WTC11 (cell line): ENCODE measurements around the gene TAF5L.

Experiments
- CTCF ChIP-seq: fragments of 200-600 bp; IDR thresholded peaks from 2 replicates; pipeline ENCODE4 v1.8.0; 2022; ENCODE audit warnings: antibody characterized with exemption
- E2F1 ChIP-seq: sonication (generic); formaldehyde crosslinking; IDR thresholded peaks from 2 replicates; pipeline ENCODE4 v1.8.0; 2022; ENCODE audit warnings: mild to moderate bottlenecking, missing genetic modification reagents
- GABPB1 ChIP-seq: sonication (generic); formaldehyde crosslinking; IDR thresholded peaks from 2 replicates; pipeline ENCODE4 v1.8.1; 2023; ENCODE audit warnings: mild to moderate bottlenecking, missing genetic modification reagents
- MAX ChIP-seq: sonication (generic); formaldehyde crosslinking; IDR thresholded peaks from 2 replicates; pipeline ENCODE4 v1.8.0; 2022; ENCODE audit warnings: mild to moderate bottlenecking, missing genetic modification reagents
- NFE2L1 ChIP-seq: sonication (generic); formaldehyde crosslinking; IDR thresholded peaks from 2 replicates; pipeline ENCODE4 v1.8.1; 2023; ENCODE audit warnings: missing genetic modification reagents
- NFYB ChIP-seq: sonication (generic); formaldehyde crosslinking; conservative IDR thresholded peaks from 2 replicates; pipeline ENCODE4 v1.8.0; 2022; ENCODE audit warnings: low read depth, missing genetic modification reagents
- SOX15 ChIP-seq: fragments of 250-450 bp; sonication (Bioruptor Pico); IDR thresholded peaks from 2 replicates; pipeline ENCODE4 v1.9.0; 2021; ENCODE audit warnings: mild to moderate bottlenecking
- SP1 ChIP-seq: sonication (generic); formaldehyde crosslinking; conservative IDR thresholded peaks from 2 replicates; pipeline ENCODE4 v1.8.1; 2022; ENCODE audit warnings: missing genetic modification reagents

- TF ChIP-seq NFE2L1 (CRISPR knock-in tag), result no peak
- no peak for TF ChIP-seq MAX
- no peak for TF ChIP-seq CTCF
- TF ChIP-seq GABPB1, result no peak
- no peak for TF ChIP-seq NFYB (CRISPR knock-in tag)
- no peak for TF ChIP-seq SP1
- no peak for TF ChIP-seq SOX15
- TF ChIP-seq E2F1, result no peak
These were observed 43.4 kb upstream of the TAF5L start for GRCh38 chr1:229669333-229669732.
